ENCODE results near the gene SEMA4D.

The SEMA4D gene

DNA sequence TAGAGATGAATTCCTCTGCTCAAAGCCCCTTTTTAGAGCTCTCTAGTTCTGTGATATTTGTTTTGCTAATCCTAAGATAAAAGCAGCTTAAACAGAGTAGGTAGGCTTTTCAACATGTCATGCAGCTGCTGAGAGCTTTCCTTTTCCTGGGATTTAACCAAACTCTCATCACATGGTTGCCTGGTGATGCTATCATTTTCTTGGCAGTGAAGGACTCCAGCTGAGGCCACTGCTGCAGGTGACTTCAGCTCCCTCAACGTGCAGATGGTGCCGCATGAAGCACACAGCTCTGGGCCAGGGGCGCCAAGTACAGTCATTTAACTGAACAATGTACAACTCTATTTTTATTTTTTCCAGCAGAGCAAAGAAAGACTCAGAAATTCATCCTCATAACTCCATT lies 137.4 kb downstream of the SEMA4D start:
- no peak overlapping the region for H3K4me3 ChIP-seq (ENCODE audit: low read depth, low read length)
- DNase-seq (ENCODE audit: low read depth), result no peak
- TF ChIP-seq, protein P1, sequence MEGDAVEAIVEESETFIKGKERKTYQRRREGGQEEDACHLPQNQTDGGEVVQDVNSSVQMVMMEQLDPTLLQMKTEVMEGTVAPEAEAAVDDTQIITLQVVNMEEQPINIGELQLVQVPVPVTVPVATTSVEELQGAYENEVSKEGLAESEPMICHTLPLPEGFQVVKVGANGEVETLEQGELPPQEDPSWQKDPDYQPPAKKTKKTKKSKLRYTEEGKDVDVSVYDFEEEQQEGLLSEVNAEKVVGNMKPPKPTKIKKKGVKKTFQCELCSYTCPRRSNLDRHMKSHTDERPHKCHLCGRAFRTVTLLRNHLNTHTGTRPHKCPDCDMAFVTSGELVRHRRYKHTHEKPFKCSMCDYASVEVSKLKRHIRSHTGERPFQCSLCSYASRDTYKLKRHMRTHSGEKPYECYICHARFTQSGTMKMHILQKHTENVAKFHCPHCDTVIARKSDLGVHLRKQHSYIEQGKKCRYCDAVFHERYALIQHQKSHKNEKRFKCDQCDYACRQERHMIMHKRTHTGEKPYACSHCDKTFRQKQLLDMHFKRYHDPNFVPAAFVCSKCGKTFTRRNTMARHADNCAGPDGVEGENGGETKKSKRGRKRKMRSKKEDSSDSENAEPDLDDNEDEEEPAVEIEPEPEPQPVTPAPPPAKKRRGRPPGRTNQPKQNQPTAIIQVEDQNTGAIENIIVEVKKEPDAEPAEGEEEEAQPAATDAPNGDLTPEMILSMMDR (IDR thresholded peaks at IDR 0.05; ENCODE audit: insufficient read depth, low read depth, low read length, missing control alignments), result no peak

DNA sequence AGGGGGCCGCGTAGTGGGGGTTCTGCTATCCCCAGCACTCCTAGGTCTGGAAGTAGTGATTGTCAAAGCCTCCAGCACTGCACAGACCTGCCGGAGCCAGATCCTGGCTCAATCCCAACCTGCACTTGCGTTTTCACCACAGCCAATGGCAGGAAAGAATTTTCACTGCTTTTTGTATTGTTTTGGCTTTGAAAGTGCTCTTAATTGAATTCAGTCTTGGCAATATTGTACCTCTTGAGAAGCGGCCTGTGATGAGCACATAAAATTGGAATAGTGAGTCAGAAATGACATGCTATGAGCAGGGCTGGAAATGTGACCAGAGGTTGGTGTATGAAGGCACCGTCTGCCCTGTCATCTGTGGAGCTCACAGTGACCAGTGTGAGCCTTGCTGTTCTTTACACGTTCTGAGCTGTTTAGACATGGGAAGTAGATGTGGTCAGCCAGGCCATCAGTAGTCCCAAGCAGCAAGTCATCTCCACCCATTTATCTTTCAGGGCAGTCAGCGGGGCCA lies 138.1 kb downstream of the SEMA4D start:
- no peak overlapping the region for H3K4me3 ChIP-seq (ENCODE audit: low read depth, low read length)
- DNase-seq (ENCODE audit: low read depth), result no peak
- TF ChIP-seq, protein P1 (IDR thresholded peaks at IDR 0.05; ENCODE audit: insufficient read depth, low read depth, low read length, missing control alignments), result no peak

DNA sequence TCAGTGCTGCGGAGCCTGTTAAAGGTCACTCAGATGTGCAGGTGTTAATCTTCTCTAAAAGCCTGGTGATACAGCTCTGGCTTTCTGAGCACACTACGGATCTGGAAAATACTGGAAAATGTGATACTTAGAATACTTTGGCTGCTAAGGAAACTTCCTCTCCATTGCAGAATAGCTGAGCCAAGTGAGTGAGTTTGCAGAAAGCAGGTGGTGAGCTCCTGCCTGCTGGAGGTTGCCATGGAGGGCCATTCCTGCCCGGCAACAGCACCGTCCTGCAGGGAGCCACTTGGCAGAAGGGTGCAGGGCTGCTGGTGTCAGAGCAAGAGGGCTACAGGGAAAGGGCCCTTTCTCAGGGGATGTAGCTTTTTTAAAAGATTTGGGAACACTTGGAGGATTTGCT lies 138.9 kb downstream of the SEMA4D start:
- TF ChIP-seq, protein P1 (IDR thresholded peaks at IDR 0.05; ENCODE audit: insufficient read depth, low read depth, low read length, missing control alignments), result no peak
- DNase-seq (ENCODE audit: low read depth), result no peak
- no peak overlapping the region for H3K4me3 ChIP-seq (ENCODE audit: low read depth, low read length)

DNA sequence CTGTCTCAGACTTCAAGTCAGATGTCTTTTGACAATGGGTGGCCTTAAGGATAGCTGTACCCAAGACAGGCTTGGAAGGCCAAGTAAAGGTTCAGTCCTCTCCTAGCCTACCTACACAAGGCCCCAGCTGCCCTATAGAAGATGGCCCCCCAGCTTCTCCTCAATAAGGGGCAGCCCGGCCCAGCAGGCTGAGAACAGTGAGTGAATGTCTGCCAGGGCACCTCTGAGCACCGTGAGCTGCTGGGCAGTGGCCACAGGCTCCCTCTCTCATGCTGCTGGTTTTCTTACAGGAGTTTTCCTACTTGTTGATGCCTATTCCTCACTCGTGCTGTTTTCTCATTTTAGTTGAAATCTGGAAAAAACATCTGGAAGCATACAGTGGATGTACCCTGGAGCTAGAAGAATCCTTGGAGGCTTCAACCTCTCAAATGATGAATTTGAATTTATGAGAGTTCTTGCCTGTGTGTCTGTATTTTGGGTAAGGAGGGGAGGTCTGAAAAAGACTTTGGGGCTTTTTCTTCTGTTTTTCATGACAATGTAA lies 139.5 kb downstream of the SEMA4D start:
- no peak overlapping the region for H3K4me3 ChIP-seq (ENCODE audit: low read depth, low read length)
- no peak for DNase-seq (ENCODE audit: low read depth)
- TF ChIP-seq, protein P1 (IDR thresholded peaks at IDR 0.05; ENCODE audit: insufficient read depth, low read depth, low read length, missing control alignments), result no peak

DNA sequence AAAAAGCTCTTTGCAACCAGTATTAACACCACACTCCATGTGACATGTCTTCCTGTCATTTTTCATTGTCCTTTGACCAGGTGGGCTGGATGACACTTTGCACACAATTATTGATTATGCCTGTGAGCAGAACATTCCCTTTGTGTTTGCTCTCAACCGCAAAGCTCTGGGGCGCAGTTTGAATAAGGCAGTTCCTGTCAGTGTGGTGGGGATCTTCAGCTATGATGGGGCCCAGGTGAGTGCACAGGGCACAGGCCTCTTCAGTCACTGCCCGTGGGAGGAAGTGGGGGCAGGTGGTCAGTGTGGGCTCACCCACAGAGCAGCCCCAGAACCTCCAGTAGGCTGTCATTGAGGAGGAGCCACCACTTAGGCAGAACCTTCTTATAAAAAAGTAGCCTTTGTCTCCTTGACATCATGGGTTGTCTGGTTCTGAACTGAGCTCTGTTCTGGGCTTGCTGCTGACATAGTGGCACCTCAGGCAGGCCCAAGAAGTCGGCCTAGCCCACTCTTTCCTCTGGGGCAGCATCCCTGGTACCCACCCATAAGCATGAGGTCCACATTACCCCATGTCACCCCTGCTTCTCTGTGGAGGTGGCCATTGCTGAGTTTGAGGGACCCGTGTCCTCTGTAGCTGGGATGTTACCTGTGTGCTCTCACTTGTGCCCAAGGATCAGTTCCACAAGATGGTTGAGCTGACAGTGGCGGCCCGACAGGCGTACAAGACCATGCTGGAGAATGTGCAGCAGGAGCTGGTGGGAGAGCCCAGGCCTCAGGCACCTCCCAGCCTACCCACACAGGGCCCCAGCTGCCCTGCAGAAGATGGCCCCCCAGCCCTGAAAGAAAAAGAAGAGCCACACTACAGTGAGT lies 140.3 kb downstream of the SEMA4D start:
- H3K4me3 ChIP-seq (ENCODE audit: low read depth, low read length), result no peak overlapping the region
- no peak for DNase-seq (ENCODE audit: low read depth)
- TF ChIP-seq, protein P1 (IDR thresholded peaks at IDR 0.05; ENCODE audit: insufficient read depth, low read depth, low read length, missing control alignments), result no peak

DNA sequence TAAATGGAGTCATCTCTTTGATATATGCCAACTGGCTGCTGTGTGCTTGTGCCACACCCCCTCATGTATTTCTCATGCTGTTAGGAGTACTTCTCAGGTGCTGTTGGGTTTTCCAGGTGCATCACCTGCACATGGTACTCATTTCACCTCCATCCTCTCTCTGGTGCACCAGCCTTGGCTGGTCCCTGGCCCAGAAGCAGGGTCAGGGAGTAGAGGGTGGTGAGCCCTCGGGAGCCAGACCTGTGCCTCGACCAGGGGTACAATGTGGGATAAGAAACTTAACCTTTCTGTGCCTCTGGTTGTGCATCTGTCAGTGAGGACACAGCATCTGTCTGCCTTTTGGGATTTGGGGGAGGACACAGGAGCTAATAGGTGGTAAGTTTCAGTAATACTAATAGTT lies 141.1 kb downstream of the SEMA4D start:
- TF ChIP-seq, protein P1 (IDR thresholded peaks at IDR 0.05; ENCODE audit: insufficient read depth, low read depth, low read length, missing control alignments), result no peak
- DNase-seq (ENCODE audit: low read depth), result no peak
- no peak overlapping the region for H3K4me3 ChIP-seq (ENCODE audit: low read depth, low read length)
